Mesenteric fat pad (tissue), 1 donor: Measurements from ENCODE around the gene THRAP3. TPM values are rescaled to one million over a fixed set of nuclear protein-coding genes. Genes with fewer than 3 reads are reported as not detected.
"Not testable (repeated sequence)": the region's sequence is repeated elsewhere in the genome, so short reads cannot be mapped to it uniquely, and the experiment has no call there.

Source experiments
- DNase-seq: peaks from one replicate; pipeline ENCODE4 v3.0.0-alpha.2; 2020; ENCODE audit warnings: low spot score
- total RNA-seq: library from RNA; stranded (reverse); fragmentation: NEBNext Ultra II Directional; extraction: Animal tissue kit (Norgen Biotek cat#: 25700); gene quantifications from one replicate; pipeline ENCODE4 v1.2.1, GENCODE V29; 2021
- donor health status: DM: yes; HTN: yes; CAD: no.

THRAP3 gene
- total RNA-seq, 1 donor from 2014 or later: 94.3 TPM

- DNase-seq: no peak
These were observed 24.1 kb downstream of the THRAP3 start for GRCh38 chr1:36248250-36248894.

GRCh38 chr1:36251794-36252481 lies 27.7 kb downstream of the THRAP3 start:
- DNase-seq: no peak

GRCh38 chr1:36252482-36252824 lies 28.2 kb downstream of the THRAP3 start:
- not testable (repeated sequence) for DNase-seq

GRCh38 chr1:36253161-36253862 lies 29.1 kb downstream of the THRAP3 start:
- no peak for DNase-seq

- no peak for DNase-seq
These were observed 32.5 kb downstream of the THRAP3 start for GRCh38 chr1:36256558-36257374.

- DNase-seq: no peak
These were observed 33.1 kb downstream of the THRAP3 start for GRCh38 chr1:36257375-36257767.

- DNase-seq: no peak
These were observed 34.7 kb downstream of the THRAP3 start for GRCh38 chr1:36258960-36259344.

GRCh38 chr1:36268981-36269380 lies 44.7 kb downstream of the THRAP3 start:
- no peak for DNase-seq

- DNase-seq: no peak
These were observed 45.2 kb downstream of the THRAP3 start for GRCh38 chr1:36269408-36269838.

GRCh38 chr1:36273024-36273423 lies 48.8 kb downstream of the THRAP3 start:
- DNase-seq: no peak

GRCh38 chr1:36274201-36274600 lies 50.0 kb downstream of the THRAP3 start:
- no peak for DNase-seq

GRCh38 chr1:36276688-36277087 lies 52.4 kb downstream of the THRAP3 start:
- no peak for DNase-seq

- DNase-seq: no peak
These were observed 55.0 kb downstream of the THRAP3 start for GRCh38 chr1:36279110-36279788.

GRCh38 chr1:36279789-36280296 lies 55.6 kb downstream of the THRAP3 start:
- DNase-seq: no peak

- DNase-seq: no peak
These were observed 59.8 kb downstream of the THRAP3 start for GRCh38 chr1:36284061-36284460.

GRCh38 chr1:36284517-36284916 lies 60.3 kb downstream of the THRAP3 start:
- DNase-seq: no peak

GRCh38 chr1:36285443-36286101 lies 61.3 kb downstream of the THRAP3 start:
- DNase-seq: no peak

- no peak for DNase-seq
These were observed 62.6 kb downstream of the THRAP3 start for GRCh38 chr1:36286802-36287201.

GRCh38 chr1:36287595-36287994 lies 63.4 kb downstream of the THRAP3 start:
- no peak for DNase-seq

- no peak for DNase-seq
These were observed 71.1 kb downstream of the THRAP3 start for GRCh38 chr1:36295390-36295789.
